Uterus (tissue), 4 donors: ENCODE measurements around the gene JMJD8. TPM values are rescaled to one million over a fixed set of nuclear protein-coding genes. Genes with fewer than 3 reads are reported as not detected.

ENCODE experiments used
- DNase-seq, 2 donors: peaks; one replicate each; pipeline ENCODE4 v3.0.0-alpha.2; 2019 to 2020
- H3K27ac ChIP-seq, 2 donors: fragments of 200-600 bp; sonication (generic); 1 replicate in 1 of 2; 2 replicates in 1 of 2; pipeline ENCODE4 v1.5.1; 2016 to 2018
- H3K27me3 ChIP-seq, 2 donors: fragments of 200-600 bp; sonication (generic); one replicate each; pipeline ENCODE4 v1.5.1; 2018 to 2019; ENCODE audit warnings: control low read depth in 1 of 2
- H3K36me3 ChIP-seq, 2 donors: fragments of 200-600 bp; sonication (generic); one replicate each; pipeline ENCODE4 v1.5.1; 2019; ENCODE audit warnings: control low read depth in 1 of 2
- H3K4me1 ChIP-seq, 2 donors: fragments of 200-600 bp; sonication (generic); one replicate each; pipeline ENCODE4 v1.5.1; 2018 to 2019; ENCODE audit warnings: control low read depth in 1 of 2
- H3K4me3 ChIP-seq, 2 donors: fragments of 200-600 bp; sonication (generic); 1 replicate in 1 of 2; 2 replicates in 1 of 2; pipeline ENCODE4 v1.5.1; 2018 to 2019; ENCODE audit warnings: mild to moderate bottlenecking in 1 of 2
- H3K9me3 ChIP-seq, 2 donors: fragments of 200-600 bp; sonication (generic); one replicate each; pipeline ENCODE4 v1.5.1; 2019; ENCODE audit warnings: control low read depth in 1 of 2
- CTCF ChIP-seq, 4 experiments: fragments of 200-600 bp in 2 of 4; fragments of 450-650 bp in 2 of 4; sonication (generic) in 2 of 4; IDR thresholded peaks; one replicate each; pipeline ENCODE4 v1.5.1; 2016 to 2019; ENCODE audit warnings: antibody characterized with exemption in 4 of 4, mild to moderate bottlenecking in 2 of 4, moderate library complexity in 1 of 4
- POLR2A ChIP-seq, 2 donors: fragments of 450-650 bp; IDR thresholded peaks; one replicate each; pipeline ENCODE4 v1.6.1; 2016; ENCODE audit warnings: antibody characterized with exemption in 2 of 2, mild to moderate bottlenecking in 1 of 2, moderate library complexity in 1 of 2
- intact Hi-C: fragments of 100-400 bp; cut with DNase I; formaldehyde crosslinking; loops from one replicate; pipeline ENCODE4 v1.15.1; 2023; ENCODE audit warnings: low total_unique reads
- total RNA-seq, 4 donors: library from RNA; depleted of rRNA in 3 of 4; stranded (reverse); fragments of >200 nt in 3 of 4; gene quantifications; one replicate each; pipeline versions ENCODE4 v1.1.0 to v1.2.4, GENCODE V29; 2014 to 2023
- donor health status: DM: yes; HTN: yes; CAD: no.

The JMJD8 gene
- total RNA-seq, 4 donors from 2014 or later, result 45.6 to 111 (median 57.4) TPM

DNA sequence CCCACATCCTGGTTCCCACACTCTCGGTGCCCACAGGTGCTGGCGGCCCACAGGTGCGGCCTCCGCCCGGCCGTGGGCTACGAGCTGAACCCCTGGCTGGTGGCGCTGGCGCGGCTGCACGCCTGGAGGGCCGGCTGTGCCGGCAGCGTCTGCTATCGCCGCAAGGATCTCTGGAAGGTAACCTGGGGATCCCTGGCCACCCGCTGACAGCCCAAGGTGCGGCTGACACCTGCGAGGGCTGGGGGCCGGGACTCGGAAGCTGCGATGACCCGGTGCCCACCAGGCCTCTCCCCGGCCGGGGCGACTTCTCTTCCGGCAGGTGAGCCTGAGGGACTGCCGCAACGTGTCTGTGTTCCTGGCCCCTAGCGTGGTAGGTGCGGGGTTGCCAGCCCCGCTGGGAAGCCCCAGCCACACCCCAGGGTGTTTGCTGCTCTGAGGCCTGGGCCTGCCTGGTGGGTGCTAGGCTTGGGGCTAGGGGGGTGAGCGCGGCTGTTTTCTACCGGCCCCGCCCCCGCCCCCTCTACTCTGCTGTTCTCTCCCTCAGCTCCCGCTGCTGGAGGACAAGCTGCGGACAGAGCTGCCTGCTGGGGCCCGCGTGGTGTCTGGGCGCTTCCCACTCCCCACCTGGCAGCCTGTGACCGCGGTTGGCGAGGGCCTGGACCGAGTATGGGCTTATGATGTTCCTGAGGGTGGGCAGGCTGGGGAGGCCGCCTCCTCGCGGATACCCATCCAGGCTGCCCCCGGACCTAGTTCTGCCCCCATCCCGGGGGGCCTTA, 37.8 kb upstream of the JMJD8 start:
- intact Hi-C loops, result no loop called here
- peaks cover 0 to 21% of the 10 kb centered on the region in 2 donors for H3K4me1 ChIP-seq

DNA sequence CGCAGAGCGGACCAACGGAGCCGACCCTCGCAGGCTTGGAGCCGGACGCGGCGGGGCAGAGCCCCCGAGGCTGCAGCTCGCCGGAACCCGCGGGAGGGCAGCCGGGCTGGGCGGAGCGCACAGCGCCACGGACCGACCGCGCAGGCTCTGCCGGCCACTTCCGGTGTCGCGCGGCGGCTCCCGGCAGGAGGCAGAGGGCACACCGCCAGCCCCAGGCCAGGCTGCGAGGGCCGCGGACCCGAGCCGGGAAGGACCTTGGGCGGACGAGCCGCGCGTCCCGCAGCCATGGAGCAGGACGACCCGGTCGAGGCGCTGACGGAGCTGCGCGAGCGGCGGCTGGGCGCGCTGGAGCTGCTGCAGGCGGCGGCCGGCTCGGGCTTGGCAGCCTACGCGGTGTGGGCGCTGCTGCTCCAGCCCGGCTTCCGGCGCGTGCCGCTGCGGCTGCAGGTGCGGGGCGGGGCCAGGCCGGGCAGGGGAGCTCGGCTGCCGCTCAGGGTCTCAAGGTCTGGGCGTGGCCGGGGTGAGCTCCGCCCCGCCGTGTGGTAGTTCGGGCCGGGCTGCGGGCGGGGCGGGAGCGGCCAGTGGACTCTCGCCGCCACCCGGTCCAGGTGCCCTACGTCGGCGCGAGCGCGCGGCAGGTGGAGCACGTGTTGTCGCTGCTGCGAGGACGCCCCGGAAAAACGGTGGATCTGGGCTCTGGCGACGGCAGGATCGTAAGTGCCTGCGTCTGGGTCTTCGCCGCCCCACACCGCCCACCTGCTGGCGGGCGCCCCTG, 37.0 kb upstream of the JMJD8 start, which contains the start of gene ANTKMT:
Gene ANTKMT, plus strand, starts transcription at position 157 of the 775 bp plus-strand sequence. Its CDS starts 129 bp downstream, at position 286.
- Histone ChIP-seq H3K4me3 (peak within 1 kb of the TSS; percentile 64 to 79), H3K27me3 (peaks cover 0 to 3% of the 10 kb centered on the region in 2 donors), H3K27ac (peak within 1 kb of the TSS; percentile 79 to 84), H3K9me3 (no peaks in the 10 kb centered on the region), H3K36me3 (no peaks in the 10 kb centered on the region), H3K4me1 (peaks cover 3 to 20% of the 10 kb centered on the region in 2 donors)
- DNase-seq, result peak; percentile 57 to 78
- TF ChIP-seq POLR2A (IDR thresholded peaks at IDR 0.05), result peak; percentile 33 to 67
- TF ChIP-seq CTCF (IDR thresholded peaks at IDR 0.05), result peak in 3 of 4 experiments; percentile 18 to 44 (median 27)
- intact Hi-C loops, result no loop called here

More for the DNA sequence above, 37.8 kb upstream of the JMJD8 start:
- Histone ChIP-seq H3K27me3 (peaks cover 0 to 8% of the 10 kb centered on the region in 2 donors), H3K36me3 (no peaks in the 10 kb centered on the region), H3K27ac (peak overlapping the region; percentile 79 to 84), H3K4me3 (peak overlapping the region; percentile 64 to 79), H3K9me3 (no peaks in the 10 kb centered on the region)
- no peak for DNase-seq
- TF ChIP-seq POLR2A (IDR thresholded peaks at IDR 0.05) (no peak), CTCF (IDR thresholded peaks at IDR 0.05) (no peak)

- Histone ChIP-seq H3K27me3 (no peaks in the 10 kb centered on the region), H3K4me1 (peaks cover 5 to 26% of the 10 kb centered on the region in 2 donors), H3K4me3 (peak overlapping the region; percentile 64 to 79), H3K27ac (peak overlapping the region; percentile 79 to 84), H3K36me3 (no peaks in the 10 kb centered on the region), H3K9me3 (no peaks in the 10 kb centered on the region)
- DNase-seq, result peak; percentile 51 to 58
- intact Hi-C loops, result no loop called here
- no peak for TF ChIP-seq POLR2A (IDR thresholded peaks at IDR 0.05)
- no peak for TF ChIP-seq CTCF (IDR thresholded peaks at IDR 0.05)
These were observed 36.4 kb upstream of the JMJD8 start for GRCh38 chr16:720447-720989.

DNA sequence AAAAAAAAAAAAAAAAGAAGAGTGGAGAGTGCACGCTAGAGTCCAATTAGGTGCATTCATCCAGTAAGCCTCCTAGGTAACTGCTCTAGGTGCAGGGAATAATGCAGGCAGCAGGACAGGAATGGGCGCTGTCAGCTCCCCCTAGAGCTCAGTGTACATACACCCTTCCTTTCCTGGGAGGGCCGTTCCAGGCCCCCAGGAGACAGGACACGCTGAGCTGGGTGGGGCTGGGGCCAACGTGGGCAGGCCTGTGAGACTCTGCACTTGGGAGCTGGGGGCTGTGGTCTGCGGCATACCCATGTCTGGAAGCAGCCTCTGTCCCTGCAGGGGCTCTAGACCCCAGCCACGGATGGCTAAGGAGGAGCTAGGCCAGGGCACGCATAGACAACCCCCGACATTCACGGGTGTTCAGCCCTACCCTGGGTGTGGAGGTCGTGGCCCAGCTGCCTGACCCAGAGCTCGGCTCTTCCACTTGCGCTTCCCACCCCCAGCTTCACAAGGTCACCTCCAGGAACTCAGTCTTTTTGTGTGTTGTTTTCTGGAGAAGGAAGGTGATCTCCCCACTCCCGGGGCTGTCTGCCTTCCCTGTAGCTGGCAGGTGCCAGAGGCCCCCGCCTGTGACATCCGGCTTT, 35.8 kb upstream of the JMJD8 start:
- H3K27ac ChIP-seq, result peak overlapping the region; percentile 79 to 84

More for the DNA sequence above, 35.8 kb upstream of the JMJD8 start:
- no peaks in the 10 kb centered on the region for H3K36me3 ChIP-seq
- H3K4me1 ChIP-seq, result peaks cover 5 to 29% of the 10 kb centered on the region in 2 donors
- peak overlapping the region; percentile 64 to 79 for H3K4me3 ChIP-seq
- DNase-seq, result no peak
- H3K9me3 ChIP-seq, result no peaks in the 10 kb centered on the region
- intact Hi-C loops, result no loop called here
- no peaks in the 10 kb centered on the region for H3K27me3 ChIP-seq
- no peak for TF ChIP-seq CTCF (IDR thresholded peaks at IDR 0.05)
- TF ChIP-seq POLR2A (IDR thresholded peaks at IDR 0.05), result no peak
